A549 (cell line): Measurements from ENCODE around the gene TRAPPC12. TPM values are rescaled to one million over a fixed set of nuclear protein-coding genes. Genes with fewer than 3 reads are reported as not detected.

Experiments used
- CEBPB ChIP-seq, 2 experiments: fragments of >200 bp in 1 of 2; sonication (Bioruptor Twin) in 1 of 2; formaldehyde crosslinking in 1 of 2; IDR thresholded peaks; 2 replicates each; pipeline ENCODE4 v1.6.1; 2012 to 2016
- CHD2 ChIP-seq: fragments of 150-350 bp; IDR thresholded peaks from 2 replicates; pipeline ENCODE4 v1.6.1; 2014; ENCODE audit warnings: low read length; ENCODE audit not compliant: partially characterized antibody
- EHF ChIP-seq: fragments of 250-450 bp; sonication (Bioruptor Pico); IDR thresholded peaks from 2 replicates; pipeline ENCODE4 v1.5.0; 2020; ENCODE audit warnings: mild to moderate bottlenecking
- EHMT2 ChIP-seq: fragments of 200-600 bp; sonication (generic); IDR thresholded peaks from 2 replicates; pipeline ENCODE4 v1.6.1; 2016; ENCODE audit warnings: antibody characterized with exemption, low read depth, mild to moderate bottlenecking, moderate library complexity
- EP300 ChIP-seq, 2 experiments: fragments of >200 bp; sonication (Bioruptor Twin); formaldehyde crosslinking; IDR thresholded peaks; 2 replicates in 1 of 2; 3 replicates in 1 of 2; pipeline ENCODE4 v1.6.1; 2016 to 2017
- ESRRA ChIP-seq: fragments of 150-350 bp; IDR thresholded peaks from 2 replicates; pipeline ENCODE4 v1.6.1; 2014; ENCODE audit warnings: mild to moderate bottlenecking, low read length, borderline replicate concordance
- FOSB ChIP-seq: fragments of 250-450 bp; sonication (Bioruptor Pico); IDR thresholded peaks from 2 replicates; pipeline ENCODE4 v1.5.0; 2020; ENCODE audit warnings: mild to moderate bottlenecking, moderate library complexity
- FOSL2 ChIP-seq, 2 experiments: fragments of 450-650 bp in 1 of 2; fragments of >200 bp in 1 of 2; sonication (Bioruptor Twin) in 1 of 2; formaldehyde crosslinking; IDR thresholded peaks; 2 replicates each; pipeline versions ENCODE4 v1.5.0 to v1.6.1; 2016 to 2020; ENCODE audit warnings: mild to moderate bottlenecking in 1 of 2, moderate library complexity in 1 of 2
- GATA3 ChIP-seq: IDR thresholded peaks from 2 replicates; pipeline ENCODE4 v1.6.1; 2012; ENCODE audit warnings: borderline replicate concordance
- HDAC2 ChIP-seq: fragments of 200-600 bp; sonication (generic); IDR thresholded peaks from 2 replicates; pipeline ENCODE4 v1.6.1; 2016
- HEYL ChIP-seq: fragments of 250-450 bp; sonication (Bioruptor Pico); IDR thresholded peaks from 2 replicates; pipeline ENCODE4 v1.8.0; 2021; ENCODE audit warnings: mild to moderate bottlenecking, moderate library complexity
- HMGXB4 ChIP-seq: fragments of 250-450 bp; sonication (Bioruptor Pico); IDR thresholded peaks from 2 replicates; pipeline ENCODE4 v1.5.0; 2021; ENCODE audit warnings: mild to moderate bottlenecking, moderate library complexity, borderline replicate concordance
- HOXA7 ChIP-seq: fragments of 250-450 bp; sonication (Bioruptor Pico); IDR thresholded peaks from 2 replicates; pipeline ENCODE4 v1.5.0; 2020; ENCODE audit warnings: mild to moderate bottlenecking, moderate library complexity
- JUN ChIP-seq, 2 experiments: fragments of >200 bp; sonication (Bioruptor Twin); formaldehyde crosslinking; IDR thresholded peaks; 2 replicates in 1 of 2; 3 replicates in 1 of 2; pipeline ENCODE4 v1.6.1; 2016 to 2017
- JUNB ChIP-seq: fragments of >200 bp; sonication (Bioruptor Twin); formaldehyde crosslinking; IDR thresholded peaks from 2 replicates; pipeline ENCODE4 v1.6.1; 2016
- KDM1A ChIP-seq: fragments of 200-600 bp; sonication (generic); IDR thresholded peaks from 2 replicates; pipeline ENCODE4 v1.6.1; 2016; ENCODE audit warnings: low read depth, mild to moderate bottlenecking
- MAZ ChIP-seq: fragments of 150-350 bp; IDR thresholded peaks from 2 replicates; pipeline ENCODE4 v1.6.1; 2014; ENCODE audit warnings: antibody characterized with exemption, low read depth, low read length, borderline replicate concordance
- MYC ChIP-seq: IDR thresholded peaks from 2 replicates; pipeline ENCODE4 v1.6.1; 2012; ENCODE audit warnings: mild to moderate bottlenecking, inconsistent platforms, low read length, improper control_type of control experiment, borderline replicate concordance
- NR3C1 ChIP-seq: fragments of >200 bp; sonication (Bioruptor Twin); formaldehyde crosslinking; IDR thresholded peaks from 3 replicates; pipeline ENCODE4 v1.6.1; 2017
- PBX3 ChIP-seq: IDR thresholded peaks from 2 replicates; pipeline ENCODE4 v1.6.1; 2012
- PHF8 ChIP-seq: fragments of 200-600 bp; sonication (generic); IDR thresholded peaks from 2 replicates; pipeline ENCODE4 v1.6.1; 2016; ENCODE audit warnings: low read depth, mild to moderate bottlenecking, antibody characterized with exemption, moderate library complexity, borderline replicate concordance
- POLR2A ChIP-seq: IDR thresholded peaks from 2 replicates; pipeline ENCODE4 v1.6.1; 2012; ENCODE audit warnings: mild to moderate bottlenecking, low read length
- POLR2AphosphoS2 ChIP-seq: conservative IDR thresholded peaks from 2 replicates; pipeline ENCODE4 v1.6.1; 2012; ENCODE audit warnings: low read length, improper control_type of control experiment, inconsistent platforms
- RARB ChIP-seq: fragments of 250-450 bp; sonication (Bioruptor Pico); IDR thresholded peaks from 2 replicates; pipeline ENCODE4 v1.8.0; 2021; ENCODE audit warnings: mild to moderate bottlenecking, moderate library complexity
- RCOR1 ChIP-seq: fragments of 150-350 bp; IDR thresholded peaks from 2 replicates; pipeline ENCODE4 v1.6.1; 2014; ENCODE audit warnings: antibody characterized with exemption, low read length, low read depth
- RFX5 ChIP-seq: fragments of 450-650 bp; IDR thresholded peaks from 2 replicates; pipeline ENCODE4 v1.7.1; 2014; ENCODE audit warnings: antibody characterized with exemption, mild to moderate bottlenecking, moderate library complexity
- RNF2 ChIP-seq: fragments of 200-600 bp; sonication (generic); IDR thresholded peaks from 2 replicates; pipeline ENCODE4 v1.6.1; 2016; ENCODE audit warnings: low read depth, mild to moderate bottlenecking, antibody characterized with exemption, moderate library complexity, borderline replicate concordance
- SMC3 ChIP-seq: fragments of >200 bp; sonication (Bioruptor Twin); formaldehyde crosslinking; IDR thresholded peaks from 3 replicates; pipeline ENCODE4 v1.6.1; 2018; ENCODE audit warnings: inconsistent platforms
- SREBF2 ChIP-seq: fragments of 450-650 bp; IDR thresholded peaks from 2 replicates; pipeline ENCODE4 v1.6.1; 2014; ENCODE audit warnings: mild to moderate bottlenecking, moderate library complexity
- TFCP2L1 ChIP-seq: fragments of 250-450 bp; sonication (Bioruptor Pico); IDR thresholded peaks from 2 replicates; pipeline ENCODE4 v1.5.0; 2021; ENCODE audit warnings: mild to moderate bottlenecking
- TP53 ChIP-seq: fragments of 250-450 bp; sonication (Bioruptor Pico); IDR thresholded peaks from 2 replicates; pipeline ENCODE4 v1.5.0; 2021; ENCODE audit warnings: mild to moderate bottlenecking, moderate library complexity
- ZC3H11A ChIP-seq: fragments of 450-650 bp; IDR thresholded peaks from 2 replicates; pipeline ENCODE4 v1.6.1; 2014; ENCODE audit warnings: antibody characterized with exemption, mild to moderate bottlenecking
- ZNF302 ChIP-seq: fragments of 250-450 bp; sonication (Bioruptor Pico); IDR thresholded peaks from 2 replicates; pipeline ENCODE4 v1.9.0; 2021; ENCODE audit warnings: inconsistent platforms, mild to moderate bottlenecking, moderate library complexity
- polyA plus RNA-seq, 4 experiments: library from polyadenylated mRNA; depleted of rRNA in 3 of 4; stranded (reverse); fragments of >200 nt; fragmentation: RNase III in 1 of 4; extraction: RNeasy Plus Mini Kit Qiagen cat#74134 plus additional on column Dnase treatment in 1 of 4; gene quantifications; 2 replicates in 3 of 4; 3 replicates in 1 of 4; pipeline ENCODE4 v1.2.3, GENCODE V29; 2011 to 2017
- TF ChIP-seq, protein P1 (sequence below): IDR thresholded peaks from 2 replicates; pipeline ENCODE4 v1.6.1; 2012
- TF ChIP-seq, protein P2 (sequence below): fragments of >200 bp; sonication (Bioruptor Twin); formaldehyde crosslinking; IDR thresholded peaks from 3 replicates; pipeline ENCODE4 v1.5.1; 2016
- TF ChIP-seq, protein P3 (sequence below): fragments of 150-350 bp; IDR thresholded peaks from 2 replicates; pipeline ENCODE4 v1.6.1; 2014; ENCODE audit warnings: low read depth, mild to moderate bottlenecking, low read length
- TF ChIP-seq, protein P4 (sequence below): fragments of >200 bp; sonication (Bioruptor Twin); formaldehyde crosslinking; IDR thresholded peaks from 2 replicates; pipeline ENCODE4 v1.6.1; 2016

The TRAPPC12 gene
- polyA plus RNA-seq, 2 of the 4 experiments (the other 2 are of a cell fraction): 42.3 to 55.0 TPM

GRCh38 chr2:3519255-3520205 is 140.0 kb downstream of the TRAPPC12 start, which contains the start of gene ADI1 (continued):
- TF ChIP-seq HMGXB4 (CRISPR knock-in tag) (no peak; the same call in 1 of the 2 replicates), MYC (no peak; the same call in 1 of the 2 replicates), CEBPB (IDR thresholded peaks at IDR 0.05) (no peak), GATA3 (0 out of 2 replicates have a peak, but pooled peaks have one; percentile 33), HOXA7 (CRISPR knock-in tag) (0 out of 2 replicates have a peak, but pooled peaks have one; percentile 32), SREBF2 (no peak), EP300 (IDR thresholded peaks at IDR 0.05) (no peak), JUNB (no peak), TFCP2L1 (CRISPR knock-in tag) (0 out of 2 replicates have a peak, but pooled peaks have one; percentile 28), EHF (CRISPR knock-in tag) (no peak), RARB (CRISPR knock-in tag) (no peak), EHMT2 (no peak), HDAC2 (peak; percentile 62; the same call in 1 of the 2 replicates), FOSB (CRISPR knock-in tag) (no peak), TP53 (CRISPR knock-in tag) (no peak), PHF8 (peak; percentile 97), JUN (IDR thresholded peaks at IDR 0.05) (peak; percentile 82 to 93; a peak in 3 of 5 replicates), PBX3 (no peak), HEYL (no peak), FOSL2 (IDR thresholded peaks at IDR 0.05) (no peak), FOSL2 (CRISPR knock-in tag; IDR thresholded peaks at IDR 0.05) (no peak), POLR2A (peak; percentile 92), ZNF302 (CRISPR knock-in tag) (no peak), CHD2 (no peak), RFX5 (peak; percentile 48; the same call in 1 of the 2 replicates), POLR2AphosphoS2 (no peak), RCOR1 (no peak), MAZ (no peak), ZC3H11A (no peak), NR3C1 (no peak), KDM1A (no peak), RNF2 (peak; percentile 40; the same call in 1 of the 2 replicates), SMC3 (peak; percentile 25; the same call in 1 of the 3 replicates), ESRRA (no peak)
- TF ChIP-seq, protein P1, sequence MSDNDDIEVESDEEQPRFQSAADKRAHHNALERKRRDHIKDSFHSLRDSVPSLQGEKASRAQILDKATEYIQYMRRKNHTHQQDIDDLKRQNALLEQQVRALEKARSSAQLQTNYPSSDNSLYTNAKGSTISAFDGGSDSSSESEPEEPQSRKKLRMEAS: peak; percentile 91
- TF ChIP-seq, protein P2, sequence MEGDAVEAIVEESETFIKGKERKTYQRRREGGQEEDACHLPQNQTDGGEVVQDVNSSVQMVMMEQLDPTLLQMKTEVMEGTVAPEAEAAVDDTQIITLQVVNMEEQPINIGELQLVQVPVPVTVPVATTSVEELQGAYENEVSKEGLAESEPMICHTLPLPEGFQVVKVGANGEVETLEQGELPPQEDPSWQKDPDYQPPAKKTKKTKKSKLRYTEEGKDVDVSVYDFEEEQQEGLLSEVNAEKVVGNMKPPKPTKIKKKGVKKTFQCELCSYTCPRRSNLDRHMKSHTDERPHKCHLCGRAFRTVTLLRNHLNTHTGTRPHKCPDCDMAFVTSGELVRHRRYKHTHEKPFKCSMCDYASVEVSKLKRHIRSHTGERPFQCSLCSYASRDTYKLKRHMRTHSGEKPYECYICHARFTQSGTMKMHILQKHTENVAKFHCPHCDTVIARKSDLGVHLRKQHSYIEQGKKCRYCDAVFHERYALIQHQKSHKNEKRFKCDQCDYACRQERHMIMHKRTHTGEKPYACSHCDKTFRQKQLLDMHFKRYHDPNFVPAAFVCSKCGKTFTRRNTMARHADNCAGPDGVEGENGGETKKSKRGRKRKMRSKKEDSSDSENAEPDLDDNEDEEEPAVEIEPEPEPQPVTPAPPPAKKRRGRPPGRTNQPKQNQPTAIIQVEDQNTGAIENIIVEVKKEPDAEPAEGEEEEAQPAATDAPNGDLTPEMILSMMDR: no peak
- TF ChIP-seq, protein P3, sequence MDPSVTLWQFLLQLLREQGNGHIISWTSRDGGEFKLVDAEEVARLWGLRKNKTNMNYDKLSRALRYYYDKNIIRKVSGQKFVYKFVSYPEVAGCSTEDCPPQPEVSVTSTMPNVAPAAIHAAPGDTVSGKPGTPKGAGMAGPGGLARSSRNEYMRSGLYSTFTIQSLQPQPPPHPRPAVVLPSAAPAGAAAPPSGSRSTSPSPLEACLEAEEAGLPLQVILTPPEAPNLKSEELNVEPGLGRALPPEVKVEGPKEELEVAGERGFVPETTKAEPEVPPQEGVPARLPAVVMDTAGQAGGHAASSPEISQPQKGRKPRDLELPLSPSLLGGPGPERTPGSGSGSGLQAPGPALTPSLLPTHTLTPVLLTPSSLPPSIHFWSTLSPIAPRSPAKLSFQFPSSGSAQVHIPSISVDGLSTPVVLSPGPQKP: no peak
- TF ChIP-seq, protein P4, sequence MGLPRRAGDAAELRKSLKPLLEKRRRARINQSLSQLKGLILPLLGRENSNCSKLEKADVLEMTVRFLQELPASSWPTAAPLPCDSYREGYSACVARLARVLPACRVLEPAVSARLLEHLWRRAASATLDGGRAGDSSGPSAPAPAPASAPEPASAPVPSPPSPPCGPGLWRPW: no peak
